ENCODE results near the gene CDC42BPB.

DNA sequence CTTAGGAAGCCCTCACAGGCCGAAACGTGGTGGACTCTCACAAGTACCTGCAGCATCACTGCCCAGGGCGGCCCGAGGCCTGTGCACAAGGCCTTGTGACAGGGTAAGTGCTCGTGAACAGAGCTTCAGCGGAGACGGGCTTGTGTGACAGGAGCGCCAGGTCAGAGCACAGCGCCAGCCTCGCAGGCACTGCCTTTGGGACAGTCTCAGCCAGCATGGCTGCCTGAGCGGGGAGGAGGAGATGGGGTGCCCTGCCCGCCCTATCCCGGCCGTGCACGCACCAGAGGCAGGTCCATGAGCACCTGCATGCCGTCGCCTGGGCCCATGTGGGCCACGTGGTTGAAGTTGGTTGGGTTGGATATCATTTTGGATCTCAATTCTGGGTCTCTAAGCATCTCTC lies 118.0 kb downstream of the CDC42BPB start:
- no peak for TF ChIP-seq CTCF (IDR thresholded peaks at IDR 0.05)
- TF ChIP-seq POLR2A (IDR thresholded peaks at IDR 0.05): no peak
